B cell (primary cell): Measurements from ENCODE around the gene CATSPERD. TPM values are rescaled to one million over a fixed set of nuclear protein-coding genes. Genes with fewer than 3 reads are reported as not detected.

ENCODE experiments used
- ATAC-seq: fragments of 200-7000 bp; cut with Tn5 transposase; one replicate; pipeline ENCODE4 v1.10.0; 2021; ENCODE audit warnings: low read depth, mild to moderate bottlenecking, moderate number of reproducible peaks, moderate library complexity
- CTCF ChIA-PET: fragments of 350-600 bp; sonication (Branson Sonifier 250); formaldehyde crosslinking; loops from one replicate; lab custom pipeline; 2021; ENCODE audit warnings: antibody characterized with exemption, inconsistent platforms; lab: Charles Lee
- POLR2A ChIA-PET: fragments of 350-600 bp; sonication (Branson Sonifier 250); formaldehyde crosslinking; loops from one replicate; lab custom pipeline; 2021; ENCODE audit warnings: antibody characterized with exemption; lab: Charles Lee
- DNase-seq: peaks from one replicate; pipeline ENCODE4 v3.0.0; 2013
- H2AFZ ChIP-seq: 2 replicates; pipeline ENCODE4 v1.6.1; 2012; ENCODE audit warnings: mild to moderate bottlenecking, low read depth, low read length; ENCODE audit not compliant: insufficient read depth, poor library complexity, severe bottlenecking
- H3K27ac ChIP-seq, 2 donors: 1 replicate in 1 of 2; 2 replicates in 1 of 2; pipeline ENCODE4 v1.5.1; 2012 to 2013; ENCODE audit warnings: low read length in 2 of 2, mild to moderate bottlenecking in 2 of 2, moderate library complexity in 1 of 2
- H3K27me3 ChIP-seq, 4 experiments: fragments of 200-600 bp in 1 of 4; sonication (generic) in 1 of 4; replicated peaks in 1 of 4; 1 replicate in 2 of 4; 2 replicates in 2 of 4; pipeline versions ENCODE4 v1.6.1 to v1.7.0; 2013 to 2016; ENCODE audit warnings: low read length in 3 of 4, mild to moderate bottlenecking in 2 of 4, mixed read lengths in 1 of 4, moderate library complexity in 1 of 4; ENCODE audit not compliant: insufficient read depth in 4 of 4, control insufficient read depth in 3 of 4; ENCODE audit errors: control extremely low read depth in 1 of 4
- H3K36me3 ChIP-seq, 2 experiments: replicated peaks in 1 of 2; 1 replicate in 1 of 2; 2 replicates in 1 of 2; pipeline versions ENCODE4 v1.6.1 to v1.7.1; 2013; ENCODE audit warnings: low read length in 1 of 2; ENCODE audit not compliant: insufficient read depth in 2 of 2, control insufficient read depth in 1 of 2; ENCODE audit errors: control extremely low read depth in 1 of 2, extremely low read depth in 1 of 2
- H3K4me1 ChIP-seq, 2 donors: fragments of 200-600 bp in 1 of 2; sonication (generic) in 1 of 2; 1 replicate in 1 of 2; 2 replicates in 1 of 2; pipeline versions ENCODE4 v1.5.1 to v1.6.1; 2013 to 2017; ENCODE audit warnings: low read length in 2 of 2; ENCODE audit not compliant: control insufficient read depth in 2 of 2, insufficient read depth in 2 of 2
- H3K4me2 ChIP-seq: replicated peaks from 2 replicates; pipeline ENCODE3; 2012; ENCODE audit warnings: mild to moderate bottlenecking, low read depth, low read length; ENCODE audit not compliant: poor library complexity, severe bottlenecking
- H3K4me3 ChIP-seq, 5 experiments: fragments of 200-600 bp in 1 of 5; sonication (generic) in 1 of 5; 1 replicate in 3 of 5; 2 replicates in 2 of 5; pipeline versions ENCODE4 v1.5.1 to v1.7.0; 2011 to 2016; ENCODE audit warnings: low read length in 4 of 5, mild to moderate bottlenecking in 4 of 5, low read depth in 2 of 5, control low read depth in 1 of 5, moderate library complexity in 1 of 5; ENCODE audit not compliant: insufficient read depth in 1 of 5; ENCODE audit errors: control extremely low read depth in 1 of 5, extremely low read depth in 1 of 5
- H3K79me2 ChIP-seq: fragments of 200-600 bp; sonication (generic); one replicate; pipeline ENCODE4 v1.6.0; 2016; ENCODE audit warnings: low read length; ENCODE audit not compliant: control insufficient read depth, insufficient read depth
- H3K9ac ChIP-seq: fragments of 200-600 bp; sonication (generic); 2 replicates; pipeline ENCODE4 v1.6.1; 2017; ENCODE audit warnings: mild to moderate bottlenecking, low read length, moderate library complexity
- H3K9me3 ChIP-seq, 3 donors: one replicate each; pipeline versions ENCODE4 v1.6.1 to v1.7.1; 2013; ENCODE audit warnings: low read length in 2 of 3; ENCODE audit not compliant: control insufficient read depth in 2 of 3, insufficient read depth in 1 of 3; ENCODE audit errors: control extremely low read depth in 1 of 3
- H4K20me1 ChIP-seq: 2 replicates; pipeline ENCODE4 v1.6.0; 2012; ENCODE audit warnings: mild to moderate bottlenecking, low read length; ENCODE audit not compliant: insufficient read depth, control insufficient read depth, poor library complexity, severe bottlenecking
- H3K27ac Mint-ChIP-seq: one replicate; pipeline ENCODE4 v1.8.0; 2021; ENCODE audit warnings: mixed read lengths
- H3K27me3 Mint-ChIP-seq: one replicate; pipeline ENCODE4 v1.8.0; 2021; ENCODE audit warnings: mixed read lengths
- H3K4me1 Mint-ChIP-seq: one replicate; pipeline ENCODE4 v1.8.0; 2021; ENCODE audit warnings: mixed read lengths
- H3K4me3 Mint-ChIP-seq: one replicate; pipeline ENCODE4 v1.8.0; 2021; ENCODE audit warnings: mixed read lengths
- H3K9me3 Mint-ChIP-seq: one replicate; pipeline ENCODE4 v1.8.0; 2022; ENCODE audit warnings: mixed read lengths; ENCODE audit not compliant: insufficient read depth
- EZH2 ChIP-seq: IDR thresholded peaks from 2 replicates; pipeline ENCODE4 v1.6.1; 2012; ENCODE audit warnings: borderline replicate concordance, low read depth, mild to moderate bottlenecking, moderate library complexity, low read length; ENCODE audit not compliant: insufficient read depth, poor library complexity, severe bottlenecking
- WGBS: methylation state at CpG from one replicate; pipeline ENCODE4 v1.1.5; 2013; ENCODE audit warnings: missing lambda C conversion rate; ENCODE audit not compliant: insufficient coverage; 5-methylcytosine and 5-hydroxymethylcytosine counted together
- intact Hi-C: fragments of 100-400 bp; cut with micrococcal nuclease; formaldehyde crosslinking; loops from one replicate; pipeline ENCODE4 v1.10.0; 2022
- polyA plus RNA-seq: library from polyadenylated mRNA; depleted of rRNA; stranded (reverse); fragments of >200 nt; gene quantifications from 2 replicates; pipeline ENCODE4 v1.2.3, GENCODE V29; 2012
- total RNA-seq, 2 donors: library from RNA; stranded (reverse); fragments of 120-200 nt in 1 of 2; gene quantifications; 1 replicate in 1 of 2; 2 replicates in 1 of 2; pipeline versions ENCODE4 v1.2.3 to v1.2.4, GENCODE V29; 2013 to 2022
- TF ChIP-seq, protein P1 (sequence below): fragments of 200-600 bp; IDR thresholded peaks from one replicate; pipeline ENCODE4 v1.8.0; 2022; ENCODE audit warnings: antibody characterized with exemption, mild to moderate bottlenecking

Gene CATSPERD
- total and polyA plus RNA-seq, 2 donors (not counting 1 experiment from before 2014, with no cell fraction given): not detected

DNA sequence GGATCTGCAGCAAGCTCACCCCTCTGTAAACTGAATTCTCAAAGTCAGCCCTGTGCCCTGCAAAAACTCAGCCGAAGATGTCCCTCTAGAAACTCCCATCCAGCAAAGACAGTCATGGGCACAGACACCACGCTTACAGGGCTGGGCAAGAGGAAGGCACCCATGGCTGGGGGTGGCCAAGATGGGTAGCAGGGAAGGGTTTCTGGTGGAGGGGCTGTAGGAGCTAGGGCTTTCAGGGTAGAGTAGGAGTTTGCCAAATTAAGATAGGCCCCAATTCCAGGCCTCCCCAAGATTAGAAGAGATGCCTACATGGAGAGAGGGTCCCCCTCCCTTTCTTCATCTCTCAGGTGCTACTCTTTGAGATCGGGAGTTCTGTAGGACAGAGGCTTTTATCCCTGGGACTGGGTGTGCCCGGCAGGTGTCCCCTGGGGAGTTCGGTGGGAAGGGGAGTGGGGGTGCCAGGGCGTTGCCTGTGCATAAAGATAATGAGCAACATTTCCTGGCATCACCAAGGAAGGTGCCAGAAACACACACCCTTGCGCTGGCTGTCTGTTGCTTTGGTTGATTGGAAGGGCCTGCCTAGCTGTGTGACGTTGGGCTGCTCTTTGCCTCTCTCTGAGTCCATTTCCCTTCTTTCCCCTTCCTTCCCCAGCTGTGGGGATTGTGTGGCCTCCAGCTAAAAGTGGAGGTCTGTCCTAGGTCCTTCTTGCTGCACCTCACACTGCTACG is 93.8 kb downstream of the CATSPERD start:
- intact Hi-C loops: no loop called here
- H3K4me1 ChIP-seq: no peaks in the 10 kb centered on the region
- no peaks in the 10 kb centered on the region for H3K36me3 ChIP-seq
- POLR2A ChIA-PET: no interaction called here
- H3K27ac ChIP-seq: no peak overlapping the region
- H3K4me3 ChIP-seq: no peak overlapping the region
- H2AFZ ChIP-seq: no peak overlapping the region
- ATAC-seq (no peak), DNase-seq (no peak)
- 71% methylated on average over 7 of the region's 9 CpGs for whole genome bisulfite sequencing
- Mint-ChIP-seq H3K4me1 (no peaks in the 10 kb centered on the region), H3K9me3 (no peaks in the 10 kb centered on the region), H3K27ac (no peak overlapping the region), H3K4me3 (no peak overlapping the region), H3K27me3 (peaks cover 13% of the 10 kb centered on the region)
- H3K27me3 ChIP-seq: no peaks in the 10 kb centered on the region
- H4K20me1 ChIP-seq: no peaks in the 10 kb centered on the region
- CTCF ChIA-PET: interaction anchor here (1.3 kb wide), 1 partner anchor 10 kb away, joined by 4 read pairs; the partner anchor contains the start of gene NRTN
- no peak overlapping the region for H3K4me2 ChIP-seq
- H3K9ac ChIP-seq: no peak overlapping the region
- H3K79me2 ChIP-seq: no peaks in the 10 kb centered on the region
- TF ChIP-seq, protein P1, sequence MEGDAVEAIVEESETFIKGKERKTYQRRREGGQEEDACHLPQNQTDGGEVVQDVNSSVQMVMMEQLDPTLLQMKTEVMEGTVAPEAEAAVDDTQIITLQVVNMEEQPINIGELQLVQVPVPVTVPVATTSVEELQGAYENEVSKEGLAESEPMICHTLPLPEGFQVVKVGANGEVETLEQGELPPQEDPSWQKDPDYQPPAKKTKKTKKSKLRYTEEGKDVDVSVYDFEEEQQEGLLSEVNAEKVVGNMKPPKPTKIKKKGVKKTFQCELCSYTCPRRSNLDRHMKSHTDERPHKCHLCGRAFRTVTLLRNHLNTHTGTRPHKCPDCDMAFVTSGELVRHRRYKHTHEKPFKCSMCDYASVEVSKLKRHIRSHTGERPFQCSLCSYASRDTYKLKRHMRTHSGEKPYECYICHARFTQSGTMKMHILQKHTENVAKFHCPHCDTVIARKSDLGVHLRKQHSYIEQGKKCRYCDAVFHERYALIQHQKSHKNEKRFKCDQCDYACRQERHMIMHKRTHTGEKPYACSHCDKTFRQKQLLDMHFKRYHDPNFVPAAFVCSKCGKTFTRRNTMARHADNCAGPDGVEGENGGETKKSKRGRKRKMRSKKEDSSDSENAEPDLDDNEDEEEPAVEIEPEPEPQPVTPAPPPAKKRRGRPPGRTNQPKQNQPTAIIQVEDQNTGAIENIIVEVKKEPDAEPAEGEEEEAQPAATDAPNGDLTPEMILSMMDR: no peak
- no peak for TF ChIP-seq EZH2
- peaks cover 0 to 9% (median 0%) of the 10 kb centered on the region in 3 donors for H3K9me3 ChIP-seq

DNA sequence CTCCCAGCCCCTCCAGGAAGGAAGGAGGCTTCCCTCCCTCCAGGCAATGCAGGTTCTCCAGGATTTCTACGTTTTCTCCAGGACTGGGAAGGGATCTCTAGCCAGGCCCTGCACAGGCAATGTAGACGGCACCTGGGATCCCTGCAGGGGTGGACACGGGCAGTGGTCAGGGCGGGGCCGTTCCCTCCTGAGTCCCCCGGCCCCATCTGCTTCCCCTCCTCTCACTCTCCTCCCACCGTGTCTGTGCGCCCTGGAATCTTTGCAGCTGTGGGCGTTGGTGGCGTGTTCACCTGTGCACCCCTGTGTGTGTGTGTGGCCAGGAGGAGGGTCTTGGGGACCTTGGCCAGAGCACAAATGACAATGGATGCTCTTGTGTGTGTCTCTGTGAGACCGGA is 94.4 kb downstream of the CATSPERD start:
- Mint-ChIP-seq H3K4me1 (no peaks in the 10 kb centered on the region), H3K4me3 (no peak overlapping the region), H3K27ac (no peak overlapping the region), H3K9me3 (no peaks in the 10 kb centered on the region), H3K27me3 (peaks cover 16% of the 10 kb centered on the region)
- Histone ChIP-seq H3K9ac (no peak overlapping the region), H3K79me2 (no peaks in the 10 kb centered on the region), H3K36me3 (no peaks in the 10 kb centered on the region), H3K27me3 (no peaks in the 10 kb centered on the region), H3K4me1 (no peaks in the 10 kb centered on the region), H2AFZ (no peak overlapping the region), H3K27ac (no peak overlapping the region), H4K20me1 (no peaks in the 10 kb centered on the region), H3K9me3 (peaks cover 0 to 9% (median 0%) of the 10 kb centered on the region in 3 donors), H3K4me3 (no peak overlapping the region), H3K4me2 (no peak overlapping the region)
- 73% methylated on average over 6 of the region's 11 CpGs for WGBS
- intact Hi-C loops: no loop called here
- POLR2A ChIA-PET: no interaction called here
- CTCF ChIA-PET: interaction anchor here (1.3 kb wide), 1 partner anchor 11 kb away, joined by 4 read pairs; the partner anchor contains the start of gene NRTN
- ATAC-seq (no peak), DNase-seq (no peak)
- TF ChIP-seq, protein P1: no peak
- no peak for TF ChIP-seq EZH2
